NCI-H1048 (cell line): ENCODE results near the gene KLF2.
"Not testable (repeated sequence)": the region's sequence is repeated elsewhere in the genome, so short reads cannot be mapped to it uniquely, and the experiment has no call there.

ENCODE experiments used
- DNase-seq: peaks from one replicate; lab custom pipeline; 2025; lab: John Stamatoyannopoulos, UW

The KLF2 gene

DNA sequence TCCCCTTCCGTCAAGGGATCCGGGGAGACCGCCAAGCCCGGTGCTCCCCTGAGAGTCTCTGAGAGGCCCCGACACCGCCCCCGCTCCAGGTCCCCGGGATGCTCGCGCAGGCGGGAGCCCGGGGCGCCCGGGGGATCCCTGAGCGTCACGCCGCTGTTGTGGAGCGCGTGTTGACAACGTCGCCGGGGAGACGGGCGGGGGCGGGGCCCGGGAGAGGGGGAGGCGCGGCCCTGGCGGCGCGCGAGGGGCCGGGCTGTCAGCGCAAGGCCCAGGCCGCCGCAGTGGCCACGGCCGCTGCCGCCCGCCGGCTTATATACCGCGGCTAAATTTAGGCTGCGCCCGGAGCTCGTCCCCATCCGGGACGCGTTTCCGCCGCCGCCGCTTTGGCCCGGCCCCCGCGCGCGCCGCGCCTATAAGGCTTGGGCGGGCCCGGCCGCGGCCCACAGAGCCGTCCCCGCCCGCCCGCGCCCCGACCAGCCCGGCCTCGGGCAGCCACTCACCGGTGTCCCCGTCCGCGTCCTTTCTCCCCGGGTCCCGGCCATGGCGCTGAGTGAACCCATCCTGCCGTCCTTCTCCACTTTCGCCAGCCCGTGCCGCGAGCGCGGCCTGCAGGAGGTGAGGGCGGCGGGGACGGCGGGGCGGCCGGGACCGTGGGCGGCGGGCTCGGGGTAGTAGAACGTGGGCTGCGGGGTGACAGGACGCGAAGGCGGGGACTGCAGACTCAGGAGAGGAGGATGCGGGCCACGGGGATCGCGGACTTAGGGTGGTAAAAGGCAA is at the start of gene KLF2:
KLF2 (plus strand) TSS at position 443 of the 777 bp plus-strand sequence; CDS start at position 541, 98 bp downstream.
- DNase-seq = peak; percentile 64

DNA sequence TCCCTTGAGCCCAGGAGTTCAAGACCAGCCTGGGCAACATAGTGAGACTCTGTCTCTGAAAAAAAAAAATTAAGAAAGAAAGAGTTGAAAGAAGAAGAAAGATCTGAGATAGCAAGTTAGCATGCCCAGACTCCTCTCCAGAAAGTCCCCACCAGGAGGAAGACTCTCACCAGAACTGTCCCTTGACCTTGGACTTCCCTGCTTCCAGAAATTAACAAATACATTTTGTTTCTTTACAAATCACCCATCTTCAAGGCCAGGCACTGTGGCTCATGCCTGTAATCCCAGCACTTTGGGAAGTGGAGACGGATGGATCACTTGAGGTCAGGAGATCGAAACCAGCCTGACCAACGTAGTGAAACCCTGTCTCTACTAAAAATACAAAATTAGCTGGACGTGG is 44.3 kb upstream of the KLF2 start:
- no peak for DNase-seq

DNA sequence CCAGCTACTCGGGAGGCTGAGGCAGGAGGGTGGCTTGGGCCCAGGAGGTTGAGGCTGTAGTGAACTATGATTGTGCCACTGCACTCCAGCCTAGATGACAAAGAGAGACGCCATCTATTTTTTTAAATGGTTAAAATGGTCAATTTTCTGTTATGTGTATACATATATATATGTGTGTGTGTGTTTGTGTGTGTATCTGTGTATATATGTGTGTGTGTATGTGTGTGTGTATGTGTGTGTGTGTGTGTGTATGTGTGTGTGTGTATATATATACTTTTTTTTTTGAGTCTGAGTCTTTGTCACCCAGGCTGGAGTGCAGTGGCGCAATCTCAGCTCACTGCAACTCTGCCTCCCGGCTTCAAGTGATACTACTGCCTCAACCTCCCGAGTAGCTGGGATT is 42.9 kb upstream of the KLF2 start:
- no peak for DNase-seq

DNA sequence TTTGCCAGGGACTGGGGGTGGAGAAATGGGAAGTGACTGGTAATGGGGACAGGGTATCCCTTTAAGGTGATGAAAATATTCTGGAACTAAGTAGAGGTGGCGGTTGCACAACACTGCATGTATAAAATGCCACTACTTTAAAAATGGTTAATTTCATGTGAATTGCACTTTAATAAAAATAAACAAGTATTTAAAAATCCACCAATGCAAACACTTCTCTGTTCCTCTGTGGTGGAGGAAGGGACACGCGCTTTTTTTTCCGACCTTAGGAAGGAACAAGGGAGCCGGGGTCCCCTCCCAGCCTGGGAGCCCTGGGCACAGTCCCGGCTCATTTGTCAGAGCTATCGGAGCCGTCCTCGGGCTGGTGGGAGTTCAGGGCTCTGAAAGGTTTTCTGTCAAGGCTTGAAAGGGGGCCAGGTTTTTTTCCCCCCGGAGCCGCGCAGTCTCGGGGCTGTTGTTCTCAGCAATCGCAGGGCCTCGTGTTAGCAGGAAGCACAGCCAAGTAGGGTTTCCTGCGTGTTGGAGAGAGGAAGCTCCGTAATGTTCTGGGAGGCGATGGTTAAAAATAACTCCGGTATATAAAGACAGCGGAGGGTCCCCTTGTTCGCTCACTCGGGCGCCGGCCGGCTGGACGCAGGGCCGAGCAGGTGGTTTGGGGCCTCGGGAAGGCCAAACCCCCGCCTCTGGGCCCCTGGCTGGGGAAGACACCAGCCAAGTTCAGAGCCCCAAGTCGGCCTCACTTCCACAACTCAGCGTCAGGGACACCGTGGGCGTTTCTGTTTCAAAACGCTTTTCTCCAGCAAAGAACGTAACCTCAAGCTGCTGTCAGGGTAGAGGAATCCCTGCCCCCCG is 41.2 kb upstream of the KLF2 start:
- no peak for DNase-seq

- DNase-seq = no peak
Measured at GRCh38 chr19:16284505-16284904, 40.1 kb upstream of the KLF2 start.

DNA sequence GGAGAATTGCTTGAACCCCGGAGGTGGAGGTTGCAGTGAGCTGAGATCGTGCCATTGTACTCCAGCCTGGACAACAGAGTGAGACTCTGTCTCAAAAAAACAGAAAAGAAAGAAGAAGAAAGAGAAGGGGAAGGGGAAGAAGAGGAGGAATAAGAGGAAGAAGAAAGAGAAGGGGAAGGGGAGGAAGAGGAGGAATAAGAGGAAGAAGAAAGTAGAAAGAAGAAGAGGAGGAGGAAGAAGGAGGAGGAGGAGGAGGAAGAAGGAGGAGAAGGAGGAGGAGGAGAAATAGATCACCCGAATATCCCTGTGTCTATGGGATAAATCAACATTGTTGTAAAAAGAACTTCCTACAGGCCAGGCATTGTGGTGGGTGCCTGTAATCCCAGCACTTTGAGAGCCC is 39.5 kb upstream of the KLF2 start:
- DNase-seq = not testable (repeated sequence)

- DNase-seq = no peak
Measured at GRCh38 chr19:16285769-16286498, 38.7 kb upstream of the KLF2 start.

GRCh38 chr19:16288544-16288943 is 36.1 kb upstream of the KLF2 start:
- no peak for DNase-seq

DNA sequence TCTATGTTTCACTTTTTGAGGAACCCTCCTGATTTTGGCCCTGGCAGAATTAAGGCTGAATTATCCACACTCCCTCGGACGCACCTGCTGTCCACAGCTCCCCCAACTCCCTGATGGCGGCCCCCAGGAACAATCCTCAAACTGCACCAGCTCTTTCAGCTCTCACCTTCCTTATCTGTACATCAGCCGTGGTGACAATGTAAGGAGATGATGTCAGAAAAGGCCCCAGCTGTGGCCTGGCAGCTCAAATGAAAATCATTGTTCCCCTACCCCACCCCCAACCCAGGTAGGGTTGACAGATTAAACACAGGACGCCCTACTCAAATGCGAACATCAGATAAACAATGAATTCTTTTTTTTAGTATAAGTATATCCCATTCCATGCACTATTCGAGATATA is 35.0 kb upstream of the KLF2 start:
- DNase-seq = no peak

DNA sequence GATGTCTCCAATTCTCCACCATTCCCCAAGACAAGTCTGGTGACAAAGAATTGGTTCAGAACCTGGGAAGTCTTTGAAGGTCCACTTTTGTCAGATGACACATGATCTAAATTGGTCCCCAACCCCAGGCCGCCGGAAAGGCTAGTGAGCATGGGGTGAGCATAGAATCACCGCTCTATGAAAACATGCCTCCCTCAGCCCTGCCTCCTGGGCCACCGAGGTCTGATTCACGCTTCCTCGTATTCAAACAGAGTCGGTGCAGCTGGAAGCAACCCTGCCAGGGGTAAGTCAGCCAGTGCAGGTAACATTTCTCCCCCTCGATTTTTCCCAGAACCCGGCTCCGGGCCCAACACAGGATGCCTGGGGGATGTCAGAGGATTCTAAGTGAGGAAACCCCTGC is 33.9 kb upstream of the KLF2 start:
- no peak for DNase-seq

GRCh38 chr19:16293118-16294091 is 31.2 kb upstream of the KLF2 start:
- DNase-seq = no peak

DNA sequence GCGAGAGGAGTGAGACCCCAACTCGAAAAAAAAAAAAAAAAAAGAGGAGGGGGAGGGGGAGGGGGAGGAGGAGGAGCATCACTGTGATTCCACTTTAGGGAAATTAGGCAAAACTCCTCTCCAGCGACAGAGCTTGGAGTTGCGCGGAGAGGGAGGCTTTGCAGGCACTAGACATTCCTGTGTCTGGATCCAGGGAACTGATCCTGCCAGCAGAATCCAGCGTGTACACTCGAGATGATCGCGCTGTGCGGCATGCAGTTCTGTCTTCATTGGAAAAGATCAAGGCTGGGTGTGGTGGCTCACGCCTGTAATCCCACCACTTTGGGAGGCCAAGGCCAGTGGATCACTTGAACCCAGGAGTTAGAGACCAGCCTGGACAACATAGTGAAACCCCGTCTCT is 29.6 kb upstream of the KLF2 start:
- DNase-seq = no peak

DNA sequence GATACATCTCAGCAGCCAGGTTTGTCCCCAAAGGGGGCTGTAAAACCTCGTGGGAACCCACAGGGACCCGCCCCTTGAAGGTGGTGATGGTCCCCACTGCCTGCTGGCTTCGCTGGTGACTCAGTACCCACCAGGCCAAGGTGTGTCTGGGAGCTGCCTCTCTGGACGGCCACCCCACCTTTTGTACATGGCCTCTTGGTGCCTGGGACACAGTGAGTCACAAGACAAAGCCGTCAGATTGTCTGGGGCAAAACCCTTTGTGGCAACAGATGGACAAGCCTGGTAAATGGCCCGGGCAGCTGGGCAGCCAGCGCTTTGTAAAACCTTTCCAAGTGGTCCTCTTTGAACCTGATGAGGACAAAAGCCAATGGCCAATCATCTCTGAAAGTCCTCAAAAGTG is 27.9 kb upstream of the KLF2 start:
- DNase-seq = no peak

DNA sequence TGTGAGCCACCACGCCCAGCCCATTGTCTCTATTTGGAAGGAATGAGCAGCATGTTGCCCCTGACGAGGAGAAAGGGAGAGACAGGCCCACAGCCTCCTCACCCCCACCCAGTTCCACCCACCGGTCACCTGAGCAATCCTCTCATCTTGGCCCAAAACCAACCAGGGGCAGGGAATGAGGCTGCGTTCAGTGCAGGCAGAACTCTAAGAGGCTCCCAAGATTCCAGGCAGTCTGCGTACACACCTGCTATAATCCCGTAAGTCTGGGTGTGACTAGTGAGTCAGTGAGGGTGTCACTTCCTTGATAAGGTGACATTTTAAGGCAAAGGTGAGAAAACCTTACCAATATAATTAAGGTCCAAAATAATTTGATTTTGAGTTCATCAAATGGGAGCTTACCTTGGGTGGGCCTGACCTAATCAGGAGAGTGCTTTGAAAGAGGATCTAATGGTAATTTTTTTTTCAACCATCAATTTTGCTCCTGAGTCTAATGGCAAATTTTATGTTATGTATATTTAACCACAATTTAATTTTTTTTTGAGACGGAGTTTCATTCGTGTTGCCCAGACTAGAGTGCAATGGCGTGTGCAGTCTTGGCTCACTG is 26.9 kb upstream of the KLF2 start:
- no peak for DNase-seq

- DNase-seq = no peak
Measured at GRCh38 chr19:16298334-16298733, 26.3 kb upstream of the KLF2 start.

GRCh38 chr19:16301999-16302694 is 22.5 kb upstream of the KLF2 start:
- DNase-seq = no peak

DNA sequence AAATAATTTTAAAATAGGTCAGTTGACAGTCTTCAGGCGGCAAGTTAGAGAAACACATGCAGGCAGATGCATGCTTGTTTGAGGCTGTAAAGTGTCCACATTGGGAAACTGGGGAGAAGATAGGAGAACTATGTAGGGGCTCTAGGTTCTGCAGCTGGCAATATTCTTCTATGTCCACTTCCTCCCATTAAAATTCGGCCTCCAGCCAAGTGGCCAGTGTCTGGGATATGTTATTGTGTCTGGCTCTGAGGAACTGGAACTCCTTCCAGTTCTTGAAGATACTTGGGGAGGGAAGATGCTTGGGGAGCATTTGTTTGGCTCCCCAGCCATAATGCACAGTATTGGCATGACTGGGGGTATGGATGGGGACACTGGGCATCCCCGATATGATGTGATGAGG is 20.9 kb upstream of the KLF2 start:
- no peak for DNase-seq

DNA sequence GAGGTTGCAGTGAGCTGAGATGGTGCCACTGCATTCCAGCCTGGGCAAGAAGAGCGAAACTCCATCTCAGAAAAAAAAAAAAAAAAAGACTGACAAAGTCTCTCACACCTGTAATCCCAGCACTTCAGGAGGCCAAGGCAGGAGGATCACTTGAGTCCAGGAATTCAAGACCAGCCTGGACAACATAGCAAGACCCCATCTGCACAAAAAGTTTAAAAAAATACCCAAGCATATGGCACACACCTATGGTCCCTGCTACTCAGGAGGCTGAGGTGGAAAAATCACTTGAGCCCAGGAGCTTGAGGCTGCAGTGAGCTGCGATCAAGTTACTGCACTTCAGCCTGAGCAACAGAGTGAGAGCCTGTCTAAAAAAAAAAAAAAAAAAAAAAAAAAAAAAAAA is 20.1 kb upstream of the KLF2 start:
- not testable (repeated sequence) for DNase-seq

DNA sequence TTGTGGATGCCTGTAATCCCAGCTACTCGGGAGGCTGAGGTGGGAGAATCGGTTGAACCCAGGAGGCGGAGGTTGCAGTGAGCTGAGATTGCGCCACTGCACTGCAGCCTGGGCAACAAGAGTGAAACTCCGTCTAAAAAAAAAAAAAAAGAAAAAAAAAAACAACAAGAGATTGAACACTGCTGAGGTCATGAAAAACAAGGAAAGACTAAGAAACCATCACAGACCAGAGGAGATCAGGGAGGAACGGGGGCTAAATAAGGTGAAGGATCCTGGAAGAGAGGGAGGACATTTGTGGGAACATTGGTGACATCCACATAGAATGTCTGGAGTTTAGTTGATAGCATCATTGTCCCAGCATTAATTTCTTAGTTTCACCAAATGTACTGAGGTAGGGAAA is 19.6 kb upstream of the KLF2 start:
- DNase-seq = not testable (repeated sequence)

DNA sequence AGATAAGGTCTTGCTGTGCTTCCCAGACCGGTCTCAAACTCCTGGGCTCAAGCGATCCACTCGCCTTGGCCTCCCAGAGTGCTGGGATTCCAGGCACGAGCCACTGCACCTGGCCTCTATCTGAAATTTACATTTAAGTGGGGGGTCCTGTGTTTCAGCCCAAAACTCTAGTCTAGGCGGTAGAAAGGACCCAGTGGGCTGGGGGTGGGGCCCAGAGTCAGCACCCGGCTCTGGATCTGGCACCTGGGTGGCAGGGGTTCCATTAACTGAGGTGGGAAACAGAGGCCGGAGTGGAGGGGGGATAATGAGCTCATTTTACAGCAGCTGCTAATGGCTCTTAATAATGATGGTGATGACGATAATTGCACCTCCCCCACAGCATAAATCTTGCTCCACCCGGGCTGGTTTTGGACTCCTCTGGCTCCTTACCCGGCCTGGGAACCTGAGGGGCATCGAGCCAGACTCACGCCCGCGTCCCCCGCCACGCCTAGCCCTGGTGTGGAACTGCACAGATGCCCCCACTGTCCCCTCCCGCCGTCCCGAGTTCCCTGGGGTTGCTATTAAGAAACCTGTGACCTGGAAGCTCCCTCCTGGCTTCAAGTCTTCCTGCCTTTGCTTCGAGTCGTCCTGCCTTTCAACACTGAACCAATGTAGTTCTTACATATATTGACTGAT is 17.8 kb upstream of the KLF2 start:
- DNase-seq = no peak
